Trophoblast cell (in vitro differentiated cells and primary cell): Measurements from ENCODE around the gene ABCC3.

Experiments used
- DNase-seq, 2 donors: peaks; one replicate each; pipeline ENCODE4 v3.0.0-alpha.2; 2016
- H2AFZ ChIP-seq: 2 replicates; pipeline ENCODE4 v1.6.1; 2013; ENCODE audit warnings: low read length, moderate library complexity, mild to moderate bottlenecking; ENCODE audit not compliant: insufficient read depth, poor library complexity
- H2AK5ac ChIP-seq: 2 replicates; pipeline ENCODE4 v1.6.1; 2013; ENCODE audit warnings: mild to moderate bottlenecking, low read length
- H2BK120ac ChIP-seq: 2 replicates; pipeline ENCODE4 v1.6.1; 2013; ENCODE audit warnings: low read length, mild to moderate bottlenecking, moderate library complexity; ENCODE audit not compliant: insufficient read depth, poor library complexity
- H2BK12ac ChIP-seq: 2 replicates; pipeline ENCODE4 v1.6.1; 2013; ENCODE audit warnings: mild to moderate bottlenecking, low read length, moderate library complexity
- H2BK5ac ChIP-seq: 2 replicates; pipeline ENCODE4 v1.6.1; 2013; ENCODE audit warnings: low read length, low read depth, moderate library complexity, mild to moderate bottlenecking; ENCODE audit not compliant: poor library complexity
- H3K14ac ChIP-seq: 2 replicates; pipeline ENCODE4 v1.6.1; 2013; ENCODE audit warnings: mild to moderate bottlenecking, low read length
- H3K18ac ChIP-seq: 2 replicates; pipeline ENCODE4 v1.6.1; 2013; ENCODE audit warnings: mild to moderate bottlenecking, low read length
- H3K23ac ChIP-seq: 2 replicates; pipeline ENCODE4 v1.6.1; 2013; ENCODE audit warnings: low read length
- H3K27ac ChIP-seq: 2 replicates; pipeline ENCODE4 v1.5.1; 2013; ENCODE audit warnings: low read depth, mild to moderate bottlenecking, inconsistent platforms, low read length, moderate library complexity
- H3K27me3 ChIP-seq: 2 replicates; pipeline ENCODE4 v1.6.1; 2013; ENCODE audit warnings: inconsistent platforms, mild to moderate bottlenecking, low read length, moderate library complexity; ENCODE audit not compliant: insufficient read depth
- H3K36me3 ChIP-seq, 2 experiments: 1 replicate in 1 of 2; 2 replicates in 1 of 2; pipeline ENCODE4 v1.6.1; 2013; ENCODE audit warnings: low read length in 2 of 2, mild to moderate bottlenecking in 2 of 2, moderate library complexity in 1 of 2; ENCODE audit not compliant: insufficient read depth in 2 of 2, control insufficient read depth in 1 of 2
- H3K4ac ChIP-seq: 2 replicates; pipeline ENCODE4 v1.6.1; 2013; ENCODE audit warnings: low read depth, mild to moderate bottlenecking, low read length, moderate library complexity
- H3K4me1 ChIP-seq, 2 experiments: 1 replicate in 1 of 2; 2 replicates in 1 of 2; pipeline ENCODE4 v1.6.1; 2013; ENCODE audit warnings: low read length in 2 of 2, mild to moderate bottlenecking in 2 of 2, moderate library complexity in 1 of 2; ENCODE audit not compliant: insufficient read depth in 2 of 2, control insufficient read depth in 1 of 2
- H3K4me2 ChIP-seq: 2 replicates; pipeline ENCODE4 v1.6.1; 2013; ENCODE audit warnings: inconsistent platforms, mild to moderate bottlenecking, low read length, moderate library complexity
- H3K4me3 ChIP-seq: 2 replicates; pipeline ENCODE4 v1.5.1; 2013; ENCODE audit warnings: mild to moderate bottlenecking, low read depth, low read length, inconsistent platforms
- H3K79me1 ChIP-seq: one replicate; pipeline ENCODE4 v1.6.1; 2013; ENCODE audit warnings: low read length
- H3K79me2 ChIP-seq: 2 replicates; pipeline ENCODE4 v1.6.1; 2013; ENCODE audit warnings: low read length, mild to moderate bottlenecking; ENCODE audit not compliant: control insufficient read depth, insufficient read depth, poor library complexity
- H3K9ac ChIP-seq: 2 replicates; pipeline ENCODE4 v1.6.1; 2013; ENCODE audit warnings: mild to moderate bottlenecking, low read length
- H3K9me3 ChIP-seq: 2 replicates; pipeline ENCODE4 v1.6.1; 2013; ENCODE audit warnings: low read depth, mild to moderate bottlenecking, control low read depth, inconsistent platforms, low read length; ENCODE audit not compliant: insufficient read depth
- H4K12ac ChIP-seq: 2 replicates; pipeline ENCODE4 v1.6.1; 2013; ENCODE audit warnings: low read depth, mild to moderate bottlenecking, low read length, moderate library complexity
- H4K8ac ChIP-seq: 2 replicates; pipeline ENCODE4 v1.6.1; 2013; ENCODE audit warnings: low read depth, mild to moderate bottlenecking, low read length, moderate library complexity
- H4K91ac ChIP-seq: one replicate; pipeline ENCODE4 v1.6.1; 2013; ENCODE audit warnings: low read depth, mild to moderate bottlenecking, low read length, moderate library complexity
- WGBS: extraction: QIAGEN DNeasy Blood & Tissue Kit; methylation state at CpG from one replicate; pipeline ENCODE4 v1.1.7; 2013; ENCODE audit warnings: missing lambda C conversion rate; ENCODE audit not compliant: insufficient read length, insufficient coverage; ENCODE audit errors: extremely low coverage; 5-methylcytosine and 5-hydroxymethylcytosine counted together

Gene ABCC3

GRCh38 chr17:50587571-50587970 lies 47.1 kb upstream of the ABCC3 start:
- H2BK120ac ChIP-seq, result no peak overlapping the region
- H3K4me3 ChIP-seq, result no peak overlapping the region
- H3K27ac ChIP-seq, result no peak overlapping the region
- no peak overlapping the region for H4K91ac ChIP-seq
- no peak overlapping the region for H2AK5ac ChIP-seq
- no peak overlapping the region for H3K4me2 ChIP-seq
- H2AFZ ChIP-seq, result no peak overlapping the region
- H3K9ac ChIP-seq, result no peak overlapping the region
- no peak for DNase-seq
- no peak overlapping the region for H3K18ac ChIP-seq
- H3K9me3 ChIP-seq, result no peaks in the 10 kb centered on the region
- WGBS, result no CpG with 5 or more reads among the region's 9 CpGs
- no peaks in the 10 kb centered on the region for H3K36me3 ChIP-seq
- H3K14ac ChIP-seq, result no peak overlapping the region
- no peaks in the 10 kb centered on the region for H3K79me1 ChIP-seq
- H2BK5ac ChIP-seq, result no peak overlapping the region
- H3K27me3 ChIP-seq, result no peaks in the 10 kb centered on the region
- H4K12ac ChIP-seq, result no peak overlapping the region
- H2BK12ac ChIP-seq, result no peak overlapping the region
- H3K79me2 ChIP-seq, result no peaks in the 10 kb centered on the region
- H4K8ac ChIP-seq, result no peak overlapping the region
- no peaks in the 10 kb centered on the region for H3K4me1 ChIP-seq
- no peak overlapping the region for H3K4ac ChIP-seq
- no peak overlapping the region for H3K23ac ChIP-seq

GRCh38 chr17:50588391-50589049 lies 46.2 kb upstream of the ABCC3 start:
- no peak overlapping the region for H3K4me2 ChIP-seq
- no CpG with 5 or more reads among the region's 18 CpGs for WGBS
- H3K9me3 ChIP-seq, result no peaks in the 10 kb centered on the region
- H3K27me3 ChIP-seq, result no peaks in the 10 kb centered on the region
- H4K12ac ChIP-seq, result no peak overlapping the region
- H3K79me2 ChIP-seq, result no peaks in the 10 kb centered on the region
- H3K14ac ChIP-seq, result no peak overlapping the region
- H4K8ac ChIP-seq, result no peak overlapping the region
- H3K23ac ChIP-seq, result no peak overlapping the region
- H3K27ac ChIP-seq, result no peak overlapping the region
- H3K79me1 ChIP-seq, result no peaks in the 10 kb centered on the region
- H3K4me1 ChIP-seq, result no peaks in the 10 kb centered on the region
- no peak overlapping the region for H2AK5ac ChIP-seq
- no peak overlapping the region for H3K4ac ChIP-seq
- no peak overlapping the region for H4K91ac ChIP-seq
- H3K4me3 ChIP-seq, result no peak overlapping the region
- H2AFZ ChIP-seq, result no peak overlapping the region
- no peak overlapping the region for H2BK5ac ChIP-seq
- no peak overlapping the region for H3K9ac ChIP-seq
- no peaks in the 10 kb centered on the region for H3K36me3 ChIP-seq
- no peak for DNase-seq
- no peak overlapping the region for H3K18ac ChIP-seq
- no peak overlapping the region for H2BK120ac ChIP-seq
- no peak overlapping the region for H2BK12ac ChIP-seq

DNA sequence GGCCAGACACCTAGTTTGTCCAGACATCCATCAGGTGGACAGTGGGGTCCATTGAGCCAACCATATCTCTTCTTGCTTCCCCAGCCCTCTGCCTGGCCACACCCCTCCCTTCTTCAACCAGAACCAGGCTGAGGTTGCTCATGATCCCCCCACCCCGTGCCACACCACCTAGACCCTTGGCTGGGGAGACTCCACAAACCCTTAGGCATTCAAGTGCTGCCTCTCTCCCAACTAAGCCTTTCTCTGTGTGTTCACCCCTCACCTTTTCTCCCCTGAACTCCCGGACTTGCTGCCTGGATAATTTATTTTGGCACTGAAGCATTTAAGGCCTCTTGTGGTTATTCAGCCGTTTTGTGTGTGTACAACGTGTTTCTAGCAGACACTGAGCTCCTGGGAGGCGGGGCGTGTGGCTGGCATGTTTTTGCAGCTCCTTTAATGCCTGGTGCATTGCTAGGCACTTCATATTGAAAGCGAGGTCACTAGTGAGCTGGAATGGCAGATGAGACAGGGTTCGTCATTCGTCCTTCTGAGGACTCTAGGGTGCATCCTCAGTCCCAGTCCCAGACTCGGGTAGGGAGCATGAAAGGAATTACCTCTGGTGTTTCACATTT lies 45.5 kb upstream of the ABCC3 start:
- Histone ChIP-seq H3K9ac (no peak overlapping the region), H3K27me3 (no peaks in the 10 kb centered on the region), H3K4me2 (no peak overlapping the region), H3K4ac (no peak overlapping the region), H3K18ac (no peak overlapping the region), H4K8ac (no peak overlapping the region), H4K12ac (no peak overlapping the region), H4K91ac (no peak overlapping the region), H3K36me3 (no peaks in the 10 kb centered on the region), H3K9me3 (no peaks in the 10 kb centered on the region), H2AFZ (no peak overlapping the region), H3K4me3 (no peak overlapping the region), H3K27ac (no peak overlapping the region), H2AK5ac (no peak overlapping the region), H2BK120ac (no peak overlapping the region), H3K79me1 (no peaks in the 10 kb centered on the region), H3K4me1 (no peaks in the 10 kb centered on the region), H3K79me2 (no peaks in the 10 kb centered on the region), H3K14ac (no peak overlapping the region), H2BK5ac (no peak overlapping the region), H3K23ac (no peak overlapping the region), H2BK12ac (no peak overlapping the region)
- no CpG with 5 or more reads among the region's 10 CpGs for WGBS
- DNase-seq, result no peak

GRCh38 chr17:50590946-50591737 lies 43.5 kb upstream of the ABCC3 start:
- no peak overlapping the region for H3K4me2 ChIP-seq
- H2BK12ac ChIP-seq, result no peak overlapping the region
- H3K4me1 ChIP-seq, result no peaks in the 10 kb centered on the region
- H3K9ac ChIP-seq, result no peak overlapping the region
- H2BK5ac ChIP-seq, result no peak overlapping the region
- no peak overlapping the region for H3K23ac ChIP-seq
- no peak overlapping the region for H4K8ac ChIP-seq
- no peak overlapping the region for H3K4me3 ChIP-seq
- H3K4ac ChIP-seq, result no peak overlapping the region
- peaks cover 4% of the 10 kb centered on the region for H3K9me3 ChIP-seq
- no peaks in the 10 kb centered on the region for H3K79me1 ChIP-seq
- H2AK5ac ChIP-seq, result no peak overlapping the region
- H2AFZ ChIP-seq, result no peak overlapping the region
- H2BK120ac ChIP-seq, result no peak overlapping the region
- no peaks in the 10 kb centered on the region for H3K27me3 ChIP-seq
- no peak for DNase-seq
- H3K79me2 ChIP-seq, result no peaks in the 10 kb centered on the region
- H3K27ac ChIP-seq, result no peak overlapping the region
- H3K18ac ChIP-seq, result no peak overlapping the region
- H4K91ac ChIP-seq, result no peak overlapping the region
- H3K14ac ChIP-seq, result no peak overlapping the region
- H4K12ac ChIP-seq, result no peak overlapping the region
- no peaks in the 10 kb centered on the region for H3K36me3 ChIP-seq
- WGBS, result no CpG with 5 or more reads among the region's 24 CpGs
